Stimulated activated naive CD8-positive, alpha-beta T cell treated with anti-CD3 and anti-CD28 coated beads, Interleukin-15, Interleukin-2, amounts not matched to agents 100 ng/mL and 50 ng/mL, for 24 hours (primary cell): ENCODE measurements around the gene COPS4.
A peak's percentile ranks its signal among the peaks of the same experiment; 100 is the strongest.
"Not testable (repeated sequence)": the region's sequence is repeated elsewhere in the genome, so short reads cannot be mapped to it uniquely, and the experiment has no call there.

Experiments used
- H3K27ac Mint-ChIP-seq: one replicate; pipeline ENCODE4 v1.8.0; 2021; ENCODE audit warnings: mild to moderate bottlenecking, mixed read lengths
- H3K27me3 Mint-ChIP-seq: one replicate; pipeline ENCODE4 v1.8.0; 2021; ENCODE audit warnings: mixed read lengths
- H3K36me3 Mint-ChIP-seq: one replicate; pipeline ENCODE4 v1.8.0; 2021; ENCODE audit warnings: low read depth, mixed read lengths
- H3K4me1 Mint-ChIP-seq: one replicate; pipeline ENCODE4 v1.8.0; 2021; ENCODE audit warnings: low read depth, mixed read lengths
- H3K4me3 Mint-ChIP-seq: one replicate; pipeline ENCODE4 v1.8.0; 2021; ENCODE audit warnings: mild to moderate bottlenecking, mixed read lengths
- H3K9me3 Mint-ChIP-seq: one replicate; pipeline ENCODE4 v1.8.0; 2021; ENCODE audit warnings: mixed read lengths

The COPS4 gene

DNA sequence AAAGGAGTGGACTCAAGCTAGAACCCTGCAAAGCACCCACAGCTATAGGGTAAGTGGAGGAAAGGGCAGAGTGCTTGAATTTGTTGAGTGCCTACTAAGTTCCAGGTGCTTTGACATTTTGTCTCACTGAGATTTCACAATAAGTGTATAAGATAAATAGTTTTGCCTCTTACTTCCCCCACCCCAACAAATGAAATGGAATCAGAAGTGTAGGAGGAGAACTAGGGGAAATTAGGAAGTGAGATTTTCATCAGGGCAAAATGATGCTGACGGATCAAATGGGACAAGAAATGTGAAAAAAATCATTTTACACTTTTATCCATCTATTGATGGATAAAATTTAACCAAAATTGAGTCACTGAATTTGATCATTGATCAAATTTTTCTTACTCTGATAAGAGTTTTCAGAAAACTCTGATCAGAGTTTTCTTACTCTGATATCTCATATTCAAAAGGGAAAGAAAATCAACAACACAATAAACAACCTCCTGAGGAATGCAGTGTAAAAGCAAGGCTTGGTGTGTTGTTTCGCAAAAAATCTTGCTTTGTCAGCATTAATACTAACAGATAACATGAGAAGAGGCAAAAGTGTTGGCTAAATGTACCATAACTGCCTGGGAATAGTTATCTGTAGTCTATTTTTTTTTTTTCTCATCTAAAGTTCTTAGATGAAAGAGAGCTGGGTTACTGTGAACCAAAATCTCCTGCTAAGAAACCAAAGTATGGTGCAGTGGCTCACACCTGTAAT lies 54.6 kb downstream of the COPS4 start:
- Mint-ChIP-seq H3K4me3 (no peak overlapping the region), H3K9me3 (no peaks in the 10 kb centered on the region), H3K27ac (no peak overlapping the region), H3K27me3 (no peaks in the 10 kb centered on the region), H3K4me1 (peaks cover 17% of the 10 kb centered on the region), H3K36me3 (peaks cover 56% of the 10 kb centered on the region)

DNA sequence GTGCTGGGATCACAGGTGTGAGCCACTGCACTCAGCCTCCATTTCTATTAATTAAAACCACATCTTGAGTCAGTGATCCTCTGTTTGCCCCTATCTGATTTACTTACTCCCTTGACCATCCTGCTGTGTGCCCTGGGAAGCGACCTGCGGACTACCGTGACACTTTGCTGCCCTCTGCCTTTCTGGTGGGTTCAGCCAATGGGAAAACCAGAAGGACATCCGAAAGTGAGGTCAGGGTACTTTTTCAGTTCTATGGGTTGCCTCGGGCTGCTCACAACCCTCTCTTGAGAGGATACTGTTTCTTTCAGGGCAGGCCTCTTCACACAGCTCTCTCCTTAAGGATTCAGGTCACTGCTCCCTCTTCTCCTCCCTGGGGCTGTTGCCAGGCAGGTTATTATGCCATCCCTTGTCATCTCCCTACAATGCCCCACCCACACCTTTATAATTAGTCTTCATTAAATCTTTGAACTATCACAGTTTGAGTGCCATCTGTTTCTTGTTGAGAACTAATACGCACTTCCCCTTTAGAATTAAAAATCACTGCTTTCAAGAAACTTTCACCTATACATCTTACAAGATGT lies 58.2 kb downstream of the COPS4 start:
- Mint-ChIP-seq H3K27me3 (no peaks in the 10 kb centered on the region), H3K4me3 (no peak overlapping the region), H3K27ac (no peak overlapping the region), H3K9me3 (no peaks in the 10 kb centered on the region), H3K36me3 (peaks cover 72% of the 10 kb centered on the region), H3K4me1 (peaks cover 41% of the 10 kb centered on the region)

DNA sequence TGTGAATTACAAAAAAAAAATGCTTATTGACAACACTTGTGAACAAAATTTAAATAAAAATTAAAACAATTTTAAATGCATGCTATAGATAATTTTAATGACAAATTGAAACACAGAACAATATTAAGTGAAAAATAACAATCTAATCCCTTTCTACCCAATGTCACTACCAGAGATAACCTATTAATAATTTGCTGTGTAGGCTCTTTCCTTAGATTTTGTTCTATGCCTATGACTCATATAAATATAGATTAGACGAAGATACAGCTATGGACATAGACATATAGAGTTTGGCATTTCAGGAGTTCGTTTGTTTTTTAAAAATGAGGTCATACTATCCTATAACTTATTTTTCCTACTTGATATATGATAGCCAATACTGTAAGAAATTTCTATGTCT lies 61.4 kb downstream of the COPS4 start:
- Mint-ChIP-seq H3K9me3 (no peaks in the 10 kb centered on the region), H3K36me3 (peaks cover 75% of the 10 kb centered on the region), H3K4me3 (no peak overlapping the region), H3K4me1 (peaks cover 67% of the 10 kb centered on the region), H3K27me3 (no peaks in the 10 kb centered on the region), H3K27ac (no peak overlapping the region)

DNA sequence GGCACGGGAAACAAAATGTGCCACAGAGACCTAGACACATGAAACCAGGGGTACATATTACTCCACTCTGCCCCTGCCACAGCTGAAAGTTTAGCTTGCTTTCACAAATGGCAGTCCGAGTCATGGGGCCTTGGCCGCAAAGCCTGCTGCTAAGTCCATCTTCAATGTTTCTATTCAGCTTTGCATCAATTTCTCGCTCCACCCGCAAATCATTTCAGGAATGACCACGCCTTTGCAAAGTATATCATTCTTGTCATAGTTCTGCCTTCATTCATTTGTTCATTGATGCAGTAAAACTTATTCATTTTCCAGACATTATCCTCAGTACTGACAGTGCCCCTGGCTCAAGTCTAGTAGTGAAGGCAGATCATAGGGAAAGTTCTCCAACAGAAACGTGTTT lies 70.0 kb downstream of the COPS4 start:
- peaks cover 51% of the 10 kb centered on the region for H3K36me3 Mint-ChIP-seq
- no peaks in the 10 kb centered on the region for H3K9me3 Mint-ChIP-seq
- peaks cover 62% of the 10 kb centered on the region for H3K4me1 Mint-ChIP-seq
- no peak overlapping the region for H3K4me3 Mint-ChIP-seq
- peak overlapping the region; percentile 60 for H3K27ac Mint-ChIP-seq
- H3K27me3 Mint-ChIP-seq = no peaks in the 10 kb centered on the region

DNA sequence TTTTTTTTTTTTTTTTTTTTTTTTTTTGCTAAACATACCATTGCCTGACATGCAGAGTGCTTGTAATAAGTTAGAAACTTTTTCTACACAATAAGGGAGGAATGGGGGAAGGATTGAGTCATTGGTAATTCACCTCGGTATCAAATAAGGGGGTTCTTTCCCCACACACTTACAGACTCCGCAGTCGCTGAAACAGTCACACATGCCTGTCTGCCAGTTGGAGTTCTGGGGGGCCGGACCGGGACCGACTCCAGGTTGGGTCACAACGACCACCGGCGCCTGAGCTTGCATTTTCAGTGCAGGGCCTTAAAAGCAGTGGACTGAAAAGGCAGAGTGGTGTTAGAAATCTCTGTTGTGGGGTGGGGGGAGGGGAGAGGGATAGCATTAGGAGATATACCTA lies 72.6 kb downstream of the COPS4 start:
- H3K4me3 Mint-ChIP-seq = peak overlapping the region; percentile 77
- peaks cover 40% of the 10 kb centered on the region for H3K36me3 Mint-ChIP-seq
- H3K27ac Mint-ChIP-seq = peak overlapping the region; percentile 95
- peaks cover 56% of the 10 kb centered on the region for H3K4me1 Mint-ChIP-seq
- no peaks in the 10 kb centered on the region for H3K27me3 Mint-ChIP-seq
- no peaks in the 10 kb centered on the region for H3K9me3 Mint-ChIP-seq

DNA sequence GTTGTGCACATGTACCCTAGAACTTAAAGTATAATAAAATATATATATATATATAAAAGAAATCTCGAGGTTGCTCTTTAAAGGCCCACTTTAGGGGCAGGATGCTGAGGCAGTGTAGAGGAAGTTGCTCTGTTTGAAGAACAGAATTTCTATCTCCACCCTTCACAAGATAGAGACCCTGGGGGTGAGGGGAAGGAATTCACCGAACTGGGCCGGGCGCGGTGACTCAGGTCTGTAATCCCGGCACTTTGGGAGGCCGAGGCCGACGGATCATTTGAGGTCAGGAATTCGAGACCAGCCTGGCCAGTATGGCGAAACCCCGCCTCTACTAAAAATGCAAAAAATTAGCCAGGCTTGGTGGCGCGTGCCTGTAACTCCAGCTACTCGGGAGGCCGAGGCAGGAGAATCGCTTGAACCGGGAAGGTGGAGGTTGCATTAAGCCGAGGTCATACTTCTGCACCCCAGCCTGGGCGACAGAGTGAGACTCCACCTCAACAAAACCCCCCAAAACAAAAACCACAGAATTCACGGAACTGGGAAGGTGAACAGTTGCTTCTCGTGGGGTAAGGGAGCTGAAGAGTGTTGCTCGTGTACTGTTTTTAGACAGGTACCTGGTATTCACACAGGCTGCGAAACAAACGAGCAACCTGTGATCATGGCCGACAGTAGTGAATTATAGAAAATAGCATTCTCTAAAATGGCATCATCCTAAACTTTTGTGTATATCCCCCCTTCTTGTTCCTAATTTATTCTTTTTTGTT lies 73.3 kb downstream of the COPS4 start:
- H3K9me3 Mint-ChIP-seq = no peaks in the 10 kb centered on the region
- H3K4me1 Mint-ChIP-seq = peaks cover 58% of the 10 kb centered on the region
- peaks cover 38% of the 10 kb centered on the region for H3K36me3 Mint-ChIP-seq
- peak overlapping the region; percentile 92 for H3K27ac Mint-ChIP-seq
- H3K27me3 Mint-ChIP-seq = no peaks in the 10 kb centered on the region
- peak overlapping the region; percentile 87 for H3K4me3 Mint-ChIP-seq

DNA sequence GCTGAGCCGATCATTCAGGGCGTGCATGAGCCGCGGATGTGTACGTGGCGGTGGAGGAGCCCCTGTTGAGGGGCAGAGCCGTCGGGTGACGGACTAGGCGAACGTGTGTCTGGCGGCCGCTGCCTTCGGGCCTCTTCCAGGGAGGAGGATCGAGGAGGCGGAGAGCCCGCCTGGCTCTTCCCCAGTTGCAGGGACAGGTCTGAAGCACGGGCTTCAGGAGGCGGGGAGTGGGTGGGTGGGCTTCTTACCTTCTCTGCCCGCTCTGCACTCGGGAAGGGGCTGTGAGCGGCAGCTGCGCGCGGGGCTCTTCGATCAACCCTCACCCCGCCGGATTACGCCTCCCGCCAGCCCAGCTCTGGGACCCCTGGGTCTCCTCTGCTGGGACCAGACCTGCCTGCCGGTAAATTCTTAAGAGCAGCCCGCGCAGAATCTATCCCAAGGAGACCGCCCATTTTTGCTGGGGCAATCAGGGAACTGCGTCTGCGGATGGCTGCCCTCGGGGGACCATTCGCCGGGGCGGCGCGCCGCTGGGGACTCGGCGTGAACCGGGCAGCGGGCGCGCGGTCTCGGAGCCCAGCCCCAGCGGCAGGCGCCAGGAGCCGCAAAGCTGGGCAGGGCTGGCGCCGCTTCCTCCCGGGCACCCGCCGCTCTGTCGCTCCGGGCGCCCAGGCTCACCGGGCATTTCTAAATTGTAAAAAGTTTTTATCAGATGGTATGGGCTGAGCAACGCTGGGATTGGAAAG lies 74.7 kb downstream of the COPS4 start:
- H3K4me3 Mint-ChIP-seq = peak overlapping the region; percentile 87

GRCh38 chr4:83110223-83110945 lies 75.4 kb downstream of the COPS4 start:
- Mint-ChIP-seq H3K27me3 (no peaks in the 10 kb centered on the region), H3K4me3 (peak overlapping the region; percentile 87), H3K36me3 (peaks cover 16% of the 10 kb centered on the region), H3K27ac (peak overlapping the region; percentile 92), H3K4me1 (peaks cover 61% of the 10 kb centered on the region), H3K9me3 (no peaks in the 10 kb centered on the region)

More for the DNA sequence above, 74.7 kb downstream of the COPS4 start:
- H3K36me3 Mint-ChIP-seq = peaks cover 24% of the 10 kb centered on the region
- H3K27ac Mint-ChIP-seq = peak overlapping the region; percentile 92
- H3K27me3 Mint-ChIP-seq = no peaks in the 10 kb centered on the region
- H3K9me3 Mint-ChIP-seq = no peaks in the 10 kb centered on the region
- H3K4me1 Mint-ChIP-seq = peaks cover 61% of the 10 kb centered on the region

GRCh38 chr4:83110970-83111750 lies 76.2 kb downstream of the COPS4 start:
- Mint-ChIP-seq H3K4me1 (peaks cover 64% of the 10 kb centered on the region), H3K4me3 (peak overlapping the region; percentile 87), H3K36me3 (peaks cover 13% of the 10 kb centered on the region)

DNA sequence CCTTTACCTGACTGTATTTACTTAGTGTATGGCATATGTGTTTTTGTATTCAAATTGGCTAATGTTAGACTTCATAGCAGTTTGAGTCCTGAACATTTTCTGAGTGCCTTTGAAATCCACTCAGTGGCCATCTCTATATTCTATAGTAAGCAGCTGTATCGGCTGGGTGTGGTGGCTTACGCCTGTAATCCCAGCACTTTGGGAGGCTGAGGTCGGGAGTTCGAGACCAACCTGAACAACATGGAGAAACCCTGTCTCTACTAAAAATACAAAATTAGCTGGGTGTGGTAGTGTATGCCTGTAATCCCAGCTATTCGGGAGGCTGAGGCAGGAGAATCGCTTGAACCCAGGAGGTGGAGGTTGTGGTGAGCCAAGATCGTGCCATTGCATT lies 76.8 kb downstream of the COPS4 start:
- H3K27me3 Mint-ChIP-seq, H3K36me3 Mint-ChIP-seq, H3K9me3 Mint-ChIP-seq: not testable (repeated sequence)
- H3K4me3 Mint-ChIP-seq = peak overlapping the region; percentile 87
- peaks cover 59% of the 10 kb centered on the region for H3K4me1 Mint-ChIP-seq
- peak overlapping the region; percentile 92 for H3K27ac Mint-ChIP-seq

More at GRCh38 chr4:83110970-83111750, 76.2 kb downstream of the COPS4 start:
- Mint-ChIP-seq H3K27me3 (no peaks in the 10 kb centered on the region), H3K9me3 (no peaks in the 10 kb centered on the region), H3K27ac (peak overlapping the region; percentile 92)

GRCh38 chr4:83112231-83112630 lies 77.2 kb downstream of the COPS4 start:
- Mint-ChIP-seq H3K27me3 (no peaks in the 10 kb centered on the region), H3K27ac (peak overlapping the region; percentile 92), H3K36me3 (peaks cover 7% of the 10 kb centered on the region), H3K9me3 (no peaks in the 10 kb centered on the region), H3K4me1 (peaks cover 54% of the 10 kb centered on the region), H3K4me3 (peak overlapping the region; percentile 87)

GRCh38 chr4:83112678-83113428 lies 77.9 kb downstream of the COPS4 start:
- Mint-ChIP-seq H3K4me1 (peaks cover 52% of the 10 kb centered on the region), H3K27ac (peak overlapping the region; percentile 92), H3K4me3 (peak overlapping the region; percentile 87), H3K36me3 (peaks cover 7% of the 10 kb centered on the region), H3K27me3 (no peaks in the 10 kb centered on the region), H3K9me3 (no peaks in the 10 kb centered on the region)

- H3K4me3 Mint-ChIP-seq = peak overlapping the region; percentile 87
- peak overlapping the region; percentile 92 for H3K27ac Mint-ChIP-seq
- peaks cover 7% of the 10 kb centered on the region for H3K36me3 Mint-ChIP-seq
- peaks cover 48% of the 10 kb centered on the region for H3K4me1 Mint-ChIP-seq
- no peaks in the 10 kb centered on the region for H3K9me3 Mint-ChIP-seq
- H3K27me3 Mint-ChIP-seq = no peaks in the 10 kb centered on the region
Observed at GRCh38 chr4:83113429-83113786, 78.4 kb downstream of the COPS4 start.
